ENCODE results near the gene SHMT2. TPM values are rescaled to one million over a fixed set of nuclear protein-coding genes. Genes with fewer than 3 reads are reported as not detected.
A peak's percentile ranks its signal among the peaks of the same experiment; 100 is the strongest.

Gene SHMT2
- total RNA-seq, 1 experiment from 2014 or later: 280 TPM

DNA sequence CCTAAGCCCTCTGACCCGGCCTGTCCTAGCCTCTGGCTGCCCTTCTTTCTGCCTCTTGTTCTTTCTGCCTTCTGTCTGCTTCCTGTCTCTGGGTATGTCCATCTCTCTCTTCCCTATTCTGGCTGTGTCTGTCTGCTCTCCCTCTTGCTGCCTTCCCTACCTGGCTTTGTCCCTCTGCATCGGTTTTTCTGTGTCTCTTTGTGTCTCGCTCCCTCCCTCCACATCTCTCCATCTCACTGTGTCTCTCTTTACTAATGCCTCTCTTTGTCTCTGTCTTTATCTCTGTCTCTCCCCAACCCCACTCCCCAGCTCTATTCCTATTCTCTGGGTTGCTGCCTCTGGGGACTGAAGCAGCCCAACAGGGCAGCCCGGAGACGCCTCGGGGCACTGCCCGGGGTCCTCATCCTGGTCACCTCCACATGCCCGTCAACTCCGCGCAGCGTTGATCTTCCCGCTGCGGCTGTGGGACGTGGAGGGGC lies 10.1 kb downstream of the SHMT2 start:
- ChIA-PET CTCF (interaction anchor here (1.0 to 3.3 kb wide), 6 partner anchors 10 to 216 kb away, joined by 3 to 38 read pairs (median 7); partner anchors contain the start of genes INHBE and SHMT2), POLR2A (interaction anchor here (3.5 kb wide), 1 partner anchor 10 kb away, joined by 16 read pairs; the partner anchor contains the start of gene SHMT2), RAD21 (ENCODE audit: low non-redundant PET in 1 of 2, low total read pairs in 2 of 2, uncharacterized antibody in 2 of 2, unreplicated experiment in 2 of 2) (interaction anchor here in 1 of 2 experiments (0.8 kb wide), 1 partner anchor 26 kb away, joined by 4 read pairs; no protein-coding TSS in a partner anchor)
- Histone ChIP-seq H3K27ac (ENCODE audit: low read depth, low read length) (peak overlapping the region; percentile 34; the same call in 1 of the 2 replicates), H3K4me2 (ENCODE audit: low read length) (peak overlapping the region; percentile 77), H3K36me3 (ENCODE audit: control insufficient read depth in 1 of 2, insufficient read depth in 2 of 2, low read length in 2 of 2) (no peaks in the 10 kb centered on the region), H3K9ac (ENCODE audit: low read length) (peak overlapping the region; percentile 41), H2AFZ (ENCODE audit: low read depth, low read length, poor library complexity, severe bottlenecking) (no peak overlapping the region), H4K20me1 (ENCODE audit: insufficient read depth) (no peaks in the 10 kb centered on the region), H3K79me2 (ENCODE audit: insufficient read depth, low read length) (no peaks in the 10 kb centered on the region), H3K4me3 (replicated peaks in 1 of 2; ENCODE audit: low read depth in 1 of 2, low read length in 2 of 2) (peak overlapping the region; percentile 47 to 55), H3K9me3 (ENCODE audit: control insufficient read depth in 1 of 2, insufficient read depth in 1 of 2, low read depth in 1 of 2, low read length in 2 of 2) (no peaks in the 10 kb centered on the region), H3K9me2 (ENCODE audit: insufficient read depth) (no peaks in the 10 kb centered on the region), H3K27me3 (ENCODE audit: insufficient read depth, low read length) (peaks cover 4% of the 10 kb centered on the region; the same call in 1 of the 2 replicates), H3K4me1 (ENCODE audit: control insufficient read depth in 1 of 2, insufficient read depth in 2 of 2, low read length in 2 of 2) (peaks cover 29 to 48% of the 10 kb centered on the region in 2 experiments)
- intact Hi-C loops (cut with micrococcal nuclease): loop anchor here (1.0 to 10.0 kb wide), 2 partner anchors 26 to 115 kb away; partner anchors contain the start of gene LRP1
- ATAC-seq: no peak
- TSS peak; percentile 49 for BruUV-seq (replicated peaks)
- TF ChIP-seq SRF (IDR thresholded peaks at IDR 0.05; ENCODE audit: low read depth) (no peak), POLR2A (IDR thresholded peaks at IDR 0.05; ENCODE audit: borderline replicate concordance, extremely low read depth, insufficient read depth, insufficient read length) (no peak), SIN3A (IDR thresholded peaks at IDR 0.05; ENCODE audit: low read depth) (no peak), EZH2 (IDR thresholded peaks at IDR 0.05) (no peak)
- TF ChIP-seq, protein P1, sequence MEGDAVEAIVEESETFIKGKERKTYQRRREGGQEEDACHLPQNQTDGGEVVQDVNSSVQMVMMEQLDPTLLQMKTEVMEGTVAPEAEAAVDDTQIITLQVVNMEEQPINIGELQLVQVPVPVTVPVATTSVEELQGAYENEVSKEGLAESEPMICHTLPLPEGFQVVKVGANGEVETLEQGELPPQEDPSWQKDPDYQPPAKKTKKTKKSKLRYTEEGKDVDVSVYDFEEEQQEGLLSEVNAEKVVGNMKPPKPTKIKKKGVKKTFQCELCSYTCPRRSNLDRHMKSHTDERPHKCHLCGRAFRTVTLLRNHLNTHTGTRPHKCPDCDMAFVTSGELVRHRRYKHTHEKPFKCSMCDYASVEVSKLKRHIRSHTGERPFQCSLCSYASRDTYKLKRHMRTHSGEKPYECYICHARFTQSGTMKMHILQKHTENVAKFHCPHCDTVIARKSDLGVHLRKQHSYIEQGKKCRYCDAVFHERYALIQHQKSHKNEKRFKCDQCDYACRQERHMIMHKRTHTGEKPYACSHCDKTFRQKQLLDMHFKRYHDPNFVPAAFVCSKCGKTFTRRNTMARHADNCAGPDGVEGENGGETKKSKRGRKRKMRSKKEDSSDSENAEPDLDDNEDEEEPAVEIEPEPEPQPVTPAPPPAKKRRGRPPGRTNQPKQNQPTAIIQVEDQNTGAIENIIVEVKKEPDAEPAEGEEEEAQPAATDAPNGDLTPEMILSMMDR (IDR thresholded peaks at IDR 0.05 in 2 of 3, conservative IDR thresholded peaks at IDR 0.05 in 1 of 3; ENCODE audit: borderline replicate concordance in 1 of 3, insufficient read depth in 1 of 3, low read depth in 2 of 3, low read length in 2 of 3): no peak
- DNase-seq (ENCODE audit: low read depth, low spot score): no peak
